Kidney (tissue), 14 donors: Measurements from ENCODE around the gene TMEM154. TPM values are rescaled to one million over a fixed set of nuclear protein-coding genes. Genes with fewer than 3 reads are reported as not detected.

Source experiments
- DNase-seq, 5 donors: peaks; one replicate each; pipeline ENCODE4 v3.0.0-alpha.2; 2013 to 2020
- FAIRE-seq: peaks from 2 replicates; lab custom pipeline; 2012; peaks lifted over from hg19 to GRCh38; lab: Jason Lieb, UNC
- H3K27ac ChIP-seq, 2 donors: one replicate each; pipeline ENCODE4 v1.7.0; 2013; ENCODE audit warnings: low read depth in 2 of 2, low read length in 2 of 2, inconsistent platforms in 1 of 2
- H3K27me3 ChIP-seq: one replicate; pipeline ENCODE4 v1.7.1; 2013; ENCODE audit warnings: low read length, inconsistent platforms; ENCODE audit not compliant: control insufficient read depth, insufficient read depth
- H3K36me3 ChIP-seq, 3 donors: one replicate each; pipeline versions ENCODE4 v1.7.0 to v1.7.1; 2013; ENCODE audit warnings: low read length in 3 of 3, control low read depth in 1 of 3, inconsistent platforms in 1 of 3; ENCODE audit not compliant: insufficient read depth in 3 of 3, control insufficient read depth in 2 of 3
- H3K4me1 ChIP-seq, 3 donors: one replicate each; pipeline versions ENCODE4 v1.7.0 to v1.7.1; 2013; ENCODE audit warnings: low read length in 3 of 3, inconsistent platforms in 1 of 3, low read depth in 1 of 3; ENCODE audit not compliant: control insufficient read depth in 2 of 3, insufficient read depth in 2 of 3
- H3K4me3 ChIP-seq, 3 donors: one replicate each; pipeline versions ENCODE4 v1.7.0 to v1.8.1; 2013; ENCODE audit warnings: low read length in 3 of 3, control low read depth in 1 of 3, inconsistent platforms in 1 of 3
- H3K9ac ChIP-seq, 3 donors: one replicate each; pipeline versions ENCODE4 v1.7.0 to v1.7.1; 2013; ENCODE audit warnings: low read length in 3 of 3, control low read depth in 1 of 3, inconsistent platforms in 1 of 3
- H3K9me3 ChIP-seq, 3 donors: one replicate each; pipeline versions ENCODE4 v1.7.0 to v1.7.1; 2013; ENCODE audit warnings: low read length in 3 of 3, control low read depth in 1 of 3, inconsistent platforms in 1 of 3; ENCODE audit not compliant: control insufficient read depth in 2 of 3, insufficient read depth in 1 of 3
- CTCF ChIP-seq: IDR thresholded peaks from 3 replicates; pipeline ENCODE4 v1.5.1; 2012; ENCODE audit warnings: mild to moderate bottlenecking, moderate library complexity, borderline replicate concordance; ENCODE audit not compliant: insufficient read depth; ENCODE audit errors: extremely low read depth
- intact Hi-C: fragments of 100-400 bp; cut with DNase I; formaldehyde crosslinking; loops from one replicate; pipeline ENCODE4 v1.11.1; 2022
- polyA plus RNA-seq: library from polyadenylated mRNA; stranded (reverse); fragments of 350-450 nt; fragmentation: Illumina TruSeq; extraction: RNeasy Lipid Tissue Mini Kit (QIAGEN cat#74804); gene quantifications from one replicate; pipeline ENCODE4 v1.2.3, GENCODE V29; 2014; ENCODE audit warnings: low read depth, low replicate concordance; ENCODE audit not compliant: insufficient read depth
- total RNA-seq: library from RNA; stranded (reverse); fragmentation: NEBNext Ultra II Directional; extraction: Animal tissue kit (Norgen Biotek cat#: 25700); gene quantifications from one replicate; pipeline ENCODE4 v1.2.1, GENCODE V29; 2021
- donor health status: control.
- donor health status: control.
- donor health status: control.
- donor health status: control.
- donor health status: control.
- donor health status: DM: yes; HTN: yes; CAD: no.
- donor health status: Normal renal cell carcinoma (clear cell type).

The TMEM154 gene
- total and polyA plus RNA-seq, 2 donors from 2014 or later: 0.09 to 11.0 TPM

GRCh38 chr4:152575533-152575932 lies 104.3 kb downstream of the TMEM154 start:
- no peak for TF ChIP-seq CTCF
- DNase-seq (no peak), FAIRE-seq (no peak)
- Histone ChIP-seq H3K4me1 (no peaks in the 10 kb centered on the region), H3K9me3 (no peaks in the 10 kb centered on the region), H3K36me3 (no peaks in the 10 kb centered on the region), H3K27ac (no peak overlapping the region), H3K9ac (no peak overlapping the region), H3K27me3 (no peaks in the 10 kb centered on the region), H3K4me3 (no peak overlapping the region)
- intact Hi-C loops: no loop called here

- Histone ChIP-seq H3K4me1 (no peaks in the 10 kb centered on the region), H3K9ac (no peak overlapping the region), H3K27me3 (no peaks in the 10 kb centered on the region), H3K27ac (no peak overlapping the region), H3K36me3 (no peaks in the 10 kb centered on the region), H3K4me3 (no peak overlapping the region), H3K9me3 (no peaks in the 10 kb centered on the region)
- TF ChIP-seq CTCF: no peak
- no peak for FAIRE-seq
- intact Hi-C loops: no loop called here
- DNase-seq: no peak
Measured at GRCh38 chr4:152573861-152574260, 105.9 kb downstream of the TMEM154 start.

GRCh38 chr4:152572417-152573086 lies 107.2 kb downstream of the TMEM154 start:
- DNase-seq: no peak
- no peak overlapping the region for H3K4me3 ChIP-seq

More at GRCh38 chr4:152572417-152573086, 107.2 kb downstream of the TMEM154 start:
- intact Hi-C loops: no loop called here
- H3K4me1 ChIP-seq: no peaks in the 10 kb centered on the region
- H3K36me3 ChIP-seq: no peaks in the 10 kb centered on the region
- H3K9ac ChIP-seq: no peak overlapping the region
- no peak for FAIRE-seq
- H3K9me3 ChIP-seq: no peaks in the 10 kb centered on the region
- no peaks in the 10 kb centered on the region for H3K27me3 ChIP-seq
- TF ChIP-seq CTCF: no peak
- no peak overlapping the region for H3K27ac ChIP-seq
